GM12878 (cell line): ENCODE measurements around the gene CCN6. TPM values are rescaled to one million over a fixed set of nuclear protein-coding genes. Genes with fewer than 3 reads are reported as not detected.

Source experiments
- ATAC-seq: fragments of 200-7000 bp; cut with Tn5 transposase; 3 replicates; pipeline ENCODE4 v1.9.1; 2020; ENCODE audit warnings: mild to moderate bottlenecking, moderate library complexity
- BruUV-seq: library from RNA; stranded (reverse); fragments of 400-500 nt; replicated peaks from 2 replicates; lab custom pipeline; 2021; lab: Mats Ljungman, UMichigan
- CTCF ChIA-PET: fragments of 300-600 bp; sonication (Branson Sonifier 250); formaldehyde crosslinking; extraction: SDS; loops from one replicate; lab custom pipeline; 2021; ENCODE audit warnings: inconsistent platforms; lab: Yijun Ruan, JAX
- POLR2A ChIA-PET: fragments of 350-600 bp; formaldehyde crosslinking; extraction: SDS; loops from one replicate; lab custom pipeline; 2021; ENCODE audit warnings: inconsistent platforms; lab: Charles Lee
- RAD21 ChIA-PET: fragments of 300-600 bp; sonication (Branson Sonifier 250); formaldehyde crosslinking; loops from one replicate; lab custom pipeline; 2023; ENCODE audit warnings: antibody characterized with exemption; ENCODE audit not compliant: unreplicated experiment; lab: Charles Lee
- SMC1A ChIA-PET: fragments of 300-600 bp; sonication (Branson Sonifier 250); formaldehyde crosslinking; loops from one replicate; lab custom pipeline; 2023; ENCODE audit not compliant: unreplicated experiment, uncharacterized antibody; lab: Charles Lee
- DNase-seq: peaks from one replicate; pipeline ENCODE4 v3.0.0-alpha.2; 2011; ENCODE audit warnings: low read depth, low spot score
- FAIRE-seq: peaks from 3 replicates; lab custom pipeline; 2011; peaks lifted over from hg19 to GRCh38; lab: Jason Lieb, UNC
- H2AFZ ChIP-seq: 2 replicates; pipeline ENCODE4 v1.6.0; 2011; ENCODE audit warnings: low read depth, low read length, control low read depth; ENCODE audit not compliant: control insufficient read depth
- H3K27ac ChIP-seq: 2 replicates; pipeline ENCODE4 v1.5.1; 2011; ENCODE audit warnings: control low read depth; ENCODE audit not compliant: control insufficient read depth, insufficient read depth
- H3K27me3 ChIP-seq, 2 experiments: replicated peaks in 1 of 2; 2 replicates each; pipeline versions ENCODE4 v1.6.0 to v1.6.1; 2011; ENCODE audit warnings: low read length in 1 of 2; ENCODE audit not compliant: control insufficient read depth in 2 of 2, insufficient read depth in 2 of 2
- H3K36me3 ChIP-seq, 2 experiments: 2 replicates each; pipeline ENCODE4 v1.5.1; 2011; ENCODE audit warnings: low read length in 1 of 2; ENCODE audit not compliant: control insufficient read depth in 2 of 2, insufficient read depth in 2 of 2
- H3K4me1 ChIP-seq: 2 replicates; pipeline ENCODE4 v1.6.1; 2011; ENCODE audit warnings: mild to moderate bottlenecking, low read length, moderate library complexity, mixed read lengths; ENCODE audit not compliant: control insufficient read depth, insufficient read depth
- H3K4me2 ChIP-seq: 2 replicates; pipeline ENCODE4 v1.6.0; 2011; ENCODE audit warnings: control low read depth; ENCODE audit not compliant: control insufficient read depth, insufficient read depth
- H3K4me3 ChIP-seq: fragments of 200-600 bp; sonication (generic); 2 replicates; pipeline ENCODE4 v1.5.1; 2016
- H3K79me2 ChIP-seq: 2 replicates; pipeline ENCODE4 v1.6.0; 2011; ENCODE audit warnings: low read length; ENCODE audit not compliant: control insufficient read depth, insufficient read depth
- H3K9ac ChIP-seq: 2 replicates; pipeline ENCODE4 v1.8.0; 2011; ENCODE audit warnings: low read length, control low read depth, mixed read lengths; ENCODE audit not compliant: control insufficient read depth, insufficient read depth
- H3K9me3 ChIP-seq: replicated peaks from 3 replicates; pipeline ENCODE4 v1.5.1; 2011; ENCODE audit warnings: mild to moderate bottlenecking, low read length; ENCODE audit not compliant: control insufficient read depth, insufficient read depth
- H4K20me1 ChIP-seq: 2 replicates; pipeline ENCODE4 v1.6.0; 2011; ENCODE audit not compliant: control insufficient read depth, insufficient read depth
- CEBPB ChIP-seq, 2 experiments: fragments of 150-350 bp in 1 of 2; IDR thresholded peaks; 2 replicates each; pipeline ENCODE4 v1.6.1; 2012 to 2014; ENCODE audit warnings: low read depth in 2 of 2, low read length in 2 of 2, borderline replicate concordance in 1 of 2, inconsistent platforms in 1 of 2
- E4F1 ChIP-seq: fragments of 450-650 bp; IDR thresholded peaks from 2 replicates; pipeline ENCODE4 v1.6.1; 2018; ENCODE audit warnings: borderline replicate concordance, mild to moderate bottlenecking; ENCODE audit not compliant: partially characterized antibody
- EED ChIP-seq: sonication (generic); IDR thresholded peaks from 2 replicates; pipeline ENCODE4 v1.6.1; 2016; ENCODE audit warnings: antibody characterized with exemption, low read depth
- EGR1 ChIP-seq, 2 experiments: IDR thresholded peaks; 1 replicate in 1 of 2; 2 replicates in 1 of 2; pipeline ENCODE4 v1.6.1; 2011 to 2012; ENCODE audit warnings: low read depth in 2 of 2, low read length in 2 of 2, borderline replicate concordance in 1 of 2, mild to moderate bottlenecking in 1 of 2, moderate library complexity in 1 of 2
- HDAC6 ChIP-seq: fragments of 200-600 bp; sonication (generic); IDR thresholded peaks from one replicate; pipeline ENCODE4 v1.8.0; 2017; ENCODE audit warnings: antibody characterized with exemption; ENCODE audit not compliant: unreplicated experiment
- IRF5 ChIP-seq: fragments of 450-650 bp; IDR thresholded peaks from 2 replicates; pipeline ENCODE4 v1.6.1; 2017; ENCODE audit warnings: borderline replicate concordance
- KAT2A ChIP-seq: conservative IDR thresholded peaks from 2 replicates; pipeline ENCODE4 v1.6.1; 2011; ENCODE audit warnings: low read depth, low read length; ENCODE audit not compliant: control insufficient read depth
- LARP7 ChIP-seq: fragments of 450-650 bp; IDR thresholded peaks from 2 replicates; pipeline ENCODE4 v1.6.1; 2017; ENCODE audit warnings: mild to moderate bottlenecking
- MEF2A ChIP-seq: IDR thresholded peaks from 2 replicates; pipeline ENCODE4 v1.6.1; 2011; ENCODE audit warnings: low read depth, mild to moderate bottlenecking, low read length, moderate library complexity; ENCODE audit not compliant: insufficient read depth
- NRF1 ChIP-seq: conservative IDR thresholded peaks from 2 replicates; pipeline ENCODE4 v1.6.1; 2011; ENCODE audit warnings: mild to moderate bottlenecking, low read depth, low read length, improper control_type of control experiment
- RAD21 ChIP-seq: IDR thresholded peaks from 2 replicates; pipeline ENCODE4 v1.6.1; 2011; ENCODE audit warnings: mild to moderate bottlenecking, low read depth, low read length, moderate library complexity; ENCODE audit not compliant: insufficient read depth
- RUNX3 ChIP-seq: IDR thresholded peaks from 2 replicates; pipeline ENCODE4 v1.6.1; 2012; ENCODE audit warnings: low read length, inconsistent platforms
- SMAD5 ChIP-seq: IDR thresholded peaks from 2 replicates; pipeline ENCODE4 v1.6.1; 2016; ENCODE audit warnings: antibody characterized with exemption, low read depth
- SMC3 ChIP-seq: IDR thresholded peaks from 2 replicates; pipeline ENCODE4 v1.6.1; 2011; ENCODE audit warnings: low read length, improper control_type of control experiment, borderline replicate concordance
- SRF ChIP-seq, 2 experiments: IDR thresholded peaks; 2 replicates each; pipeline ENCODE4 v1.6.1; 2011; ENCODE audit warnings: low read depth in 2 of 2, low read length in 2 of 2, mild to moderate bottlenecking in 1 of 2, moderate library complexity in 1 of 2
- TCF7 ChIP-seq: IDR thresholded peaks from 2 replicates; pipeline ENCODE4 v1.6.1; 2014; ENCODE audit warnings: antibody characterized with exemption, borderline replicate concordance
- WGBS: methylation state at CpG from one replicate; pipeline ENCODE4 v1.1.6; 2016; ENCODE audit warnings: low lambda C conversion rate; ENCODE audit not compliant: insufficient replicate concordance, insufficient coverage; ENCODE audit errors: missing lambda C conversion rate; 5-methylcytosine and 5-hydroxymethylcytosine counted together
- in situ Hi-C: fragments of 300-500 bp; cut with MboI; formaldehyde crosslinking; loops from 9 replicates; pipeline ENCODE4 v1.14.3; 2018; ENCODE audit warnings: mixed read lengths
- intact Hi-C: fragments of 100-400 bp; cut with micrococcal nuclease; formaldehyde crosslinking; loops from one replicate; pipeline ENCODE4 v1.14.2; 2022; ENCODE audit not compliant: unreplicated experiment
- polyA plus RNA-seq, 11 experiments: library from polyadenylated mRNA; depleted of rRNA in 4 of 11; unstranded in 6 of 11; stranded (reverse) in 5 of 11; fragments of >200 nt; fragmentation: Nextera tagmentation in 4 of 11; fragmentation: Illumina TruSeq in 1 of 11; extraction: Ambion mirVana in 4 of 11; extraction: Trizol in 1 of 11; gene quantifications; 1 replicate in 1 of 11; 2 replicates in 10 of 11; pipeline versions ENCODE4 v1.2.1 to v1.2.3, GENCODE V29; 2011 to 2016; ENCODE audit warnings: inconsistent platforms in 2 of 11, missing spikeins in 2 of 11, low read depth in 1 of 11
- total RNA-seq, 4 experiments: library from RNA; depleted of rRNA in 3 of 4; stranded (reverse); fragments of >200 nt in 3 of 4; fragmentation: Illumina TruSeq in 1 of 4; extraction: Trizol in 1 of 4; gene quantifications; 2 replicates each; pipeline versions ENCODE4 v1.2.1 to v1.2.3, GENCODE V29; 2013 to 2021
- TF ChIP-seq, protein P1 (sequence below): IDR thresholded peaks from 2 replicates; pipeline ENCODE4 v1.6.1; 2011; ENCODE audit warnings: borderline replicate concordance, low read depth, mild to moderate bottlenecking, moderate library complexity, mixed read lengths, low read length; ENCODE audit not compliant: insufficient read depth; ENCODE audit errors: extremely low read length

The CCN6 gene
- total and polyA plus RNA-seq, 10 of the 15 experiments (the other 5 are each of a cell fraction or from before 2014, with no cell fraction given): 0.05 to 0.24 (median 0.19) TPM; not detected in 5

DNA sequence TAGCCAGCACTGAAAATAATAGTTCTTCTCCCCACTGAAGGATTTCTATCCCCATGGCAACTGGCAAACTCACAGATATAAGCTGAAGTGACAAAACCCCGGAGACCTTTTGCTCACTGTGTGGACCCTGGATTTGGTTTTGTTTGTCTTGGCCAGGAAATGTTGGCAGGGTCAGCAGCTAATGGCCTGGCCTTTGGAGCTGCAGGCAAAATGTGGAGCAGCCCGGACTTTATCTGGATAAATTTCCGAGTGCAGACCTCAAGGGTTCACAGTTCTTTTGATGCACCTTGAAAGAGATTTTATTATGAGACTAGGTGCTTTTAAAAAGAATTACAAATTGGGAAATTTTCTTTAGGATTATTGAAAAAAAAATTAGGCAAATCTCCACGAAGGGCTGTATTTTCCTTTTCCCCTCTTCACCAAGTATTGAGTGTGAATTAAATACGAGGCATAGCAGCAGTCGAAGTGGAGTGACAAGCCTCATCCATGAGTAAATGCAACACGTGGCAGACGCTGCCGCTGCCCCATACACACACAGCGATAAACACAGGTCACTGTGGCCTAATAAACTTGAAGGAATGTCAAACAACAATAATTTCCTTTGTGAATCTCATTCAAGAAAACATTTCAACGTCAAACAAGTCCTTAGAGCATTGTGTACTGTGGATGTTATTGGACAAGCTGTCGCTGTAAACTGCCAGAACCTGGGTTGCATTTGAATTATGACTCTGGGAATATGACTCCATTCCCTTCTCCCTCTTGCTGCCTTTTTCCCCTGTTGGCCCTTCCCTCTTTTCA is 35.1 kb upstream of the CCN6 start:
- ChIA-PET POLR2A (interaction anchor here (1.1 to 1.5 kb wide), 2 partner anchors 10 to 17 kb away, joined by 3 to 4 read pairs; no protein-coding TSS in a partner anchor), SMC1A (interaction anchor here (3.1 to 5.6 kb wide), 2 partner anchors 9 to 22 kb away, joined by 10 to 29 read pairs; no protein-coding TSS in a partner anchor), CTCF (interaction anchor here (1.3 to 7.3 kb wide), 4 partner anchors 9 to 149 kb away, joined by 3 to 78 read pairs (median 30); no protein-coding TSS in a partner anchor)
- no peaks in the 10 kb centered on the region for H3K36me3 ChIP-seq
- no peak overlapping the region for H2AFZ ChIP-seq
- H3K27me3 ChIP-seq: no peaks in the 10 kb centered on the region
- 42% methylated on average over 12 of the region's 12 CpGs for WGBS
- no peak overlapping the region for H3K27ac ChIP-seq
- ATAC-seq: no peak
- no TSS peak for BruUV-seq
- H3K9me3 ChIP-seq: no peaks in the 10 kb centered on the region; the same call in 2 of the 3 replicates
- H3K4me3 ChIP-seq: no peak overlapping the region
- intact Hi-C loops: no loop called here
- no peaks in the 10 kb centered on the region for H3K79me2 ChIP-seq
- H4K20me1 ChIP-seq: no peaks in the 10 kb centered on the region
- TF ChIP-seq TCF7 (no peak), HDAC6 (no peak), NRF1 (no peak), RAD21 (no peak), EED (no peak), E4F1 (no peak), SMC3 (no peak), IRF5 (no peak), CEBPB (IDR thresholded peaks at IDR 0.05; ENCODE audit: borderline replicate concordance in 1 of 2, low read depth in 2 of 2, low read length in 2 of 2) (no peak), RUNX3 (no peak), KAT2A (no peak), MEF2A (no peak), LARP7 (no peak), EGR1 (IDR thresholded peaks at IDR 0.05; ENCODE audit: borderline replicate concordance in 1 of 2, low read depth in 2 of 2, low read length in 2 of 2) (no peak), SMAD5 (no peak), SRF (IDR thresholded peaks at IDR 0.05; ENCODE audit: low read depth in 2 of 2, low read length in 2 of 2) (no peak)
- TF ChIP-seq, protein P1, sequence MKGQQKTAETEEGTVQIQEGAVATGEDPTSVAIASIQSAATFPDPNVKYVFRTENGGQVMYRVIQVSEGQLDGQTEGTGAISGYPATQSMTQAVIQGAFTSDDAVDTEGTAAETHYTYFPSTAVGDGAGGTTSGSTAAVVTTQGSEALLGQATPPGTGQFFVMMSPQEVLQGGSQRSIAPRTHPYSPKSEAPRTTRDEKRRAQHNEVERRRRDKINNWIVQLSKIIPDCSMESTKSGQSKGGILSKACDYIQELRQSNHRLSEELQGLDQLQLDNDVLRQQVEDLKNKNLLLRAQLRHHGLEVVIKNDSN: no peak
- TF ChIP-seq, all 136 proteins: peak for 0
- FAIRE-seq (no peak), DNase-seq (no peak)
- Histone ChIP-seq H3K4me2 (no peak overlapping the region), H3K9ac (no peak overlapping the region), H3K4me1 (peaks cover 16% of the 10 kb centered on the region; the same call in 1 of the 2 replicates)
- RAD21 ChIA-PET: interaction anchor here (1.5 to 3.1 kb wide), 2 partner anchors 9 to 25 kb away, joined by 5 to 13 read pairs; no protein-coding TSS in a partner anchor
- in situ Hi-C loops: no loop called here
